ENCODE measurements around the gene OTOP3. TPM values are rescaled to one million over a fixed set of nuclear protein-coding genes. Genes with fewer than 3 reads are reported as not detected.

OTOP3 gene
- polyA plus RNA-seq, 1 donor (not counting 4 experiments of a cell fraction or from before 2014, with no cell fraction given), result 0.03 TPM

DNA sequence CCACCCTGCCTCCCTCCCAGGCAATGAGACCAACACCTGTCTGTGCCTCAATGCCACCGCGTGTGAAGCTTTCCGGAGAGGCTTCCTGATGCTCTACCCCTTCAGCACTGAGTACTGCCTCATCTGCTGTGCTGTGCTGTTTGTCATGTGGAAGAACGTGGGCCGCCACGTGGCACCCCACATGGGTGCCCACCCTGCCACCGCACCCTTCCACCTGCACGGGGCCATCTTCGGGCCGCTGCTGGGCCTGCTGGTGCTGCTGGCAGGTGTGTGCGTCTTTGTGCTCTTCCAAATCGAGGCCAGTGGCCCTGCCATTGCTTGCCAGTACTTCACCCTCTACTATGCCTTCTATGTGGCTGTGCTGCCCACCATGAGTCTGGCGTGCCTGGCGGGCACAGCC is 10.9 kb downstream of the OTOP3 start:
- Histone ChIP-seq H3K9ac (ENCODE audit: control insufficient read depth, extremely low read depth, insufficient read depth, low read length) (no peak overlapping the region), H4K20me1 (ENCODE audit: control insufficient read depth, extremely low read depth, insufficient read depth, low read length) (no peaks in the 10 kb centered on the region), H3K27me3 (ENCODE audit: control insufficient read depth, extremely low read depth, insufficient read depth, low read length) (no peaks in the 10 kb centered on the region), H3K4me1 (ENCODE audit: control insufficient read depth, extremely low read depth, insufficient read depth, low read length) (peaks cover 19% of the 10 kb centered on the region), H3K9me1 (ENCODE audit: control insufficient read depth, extremely low read depth, insufficient read depth, low read length) (no peaks in the 10 kb centered on the region), H3K79me2 (ENCODE audit: control insufficient read depth, insufficient read depth, low read length) (no peaks in the 10 kb centered on the region), H3K36me3 (ENCODE audit: control insufficient read depth in 2 of 2, extremely low read depth in 1 of 2, insufficient read depth in 2 of 2, low read length in 2 of 2) (no peaks in the 10 kb centered on the region), H3K27ac (ENCODE audit: control insufficient read depth, insufficient read depth, low read length) (no peak overlapping the region), H3K4me3 (ENCODE audit: control insufficient read depth in 2 of 3, extremely low read depth in 1 of 3, insufficient read depth in 2 of 3, low read depth in 1 of 3, low read length in 3 of 3) (no peak overlapping the region), H3K4me2 (ENCODE audit: control insufficient read depth, extremely low read depth, insufficient read depth, low read depth, low read length) (no peak overlapping the region), H3K9me3 (ENCODE audit: control insufficient read depth, low read depth, low read length) (no peaks in the 10 kb centered on the region), H2AFZ (ENCODE audit: control insufficient read depth, low read length) (no peak overlapping the region)
- FAIRE-seq, result no peak
- TF ChIP-seq, protein P1, sequence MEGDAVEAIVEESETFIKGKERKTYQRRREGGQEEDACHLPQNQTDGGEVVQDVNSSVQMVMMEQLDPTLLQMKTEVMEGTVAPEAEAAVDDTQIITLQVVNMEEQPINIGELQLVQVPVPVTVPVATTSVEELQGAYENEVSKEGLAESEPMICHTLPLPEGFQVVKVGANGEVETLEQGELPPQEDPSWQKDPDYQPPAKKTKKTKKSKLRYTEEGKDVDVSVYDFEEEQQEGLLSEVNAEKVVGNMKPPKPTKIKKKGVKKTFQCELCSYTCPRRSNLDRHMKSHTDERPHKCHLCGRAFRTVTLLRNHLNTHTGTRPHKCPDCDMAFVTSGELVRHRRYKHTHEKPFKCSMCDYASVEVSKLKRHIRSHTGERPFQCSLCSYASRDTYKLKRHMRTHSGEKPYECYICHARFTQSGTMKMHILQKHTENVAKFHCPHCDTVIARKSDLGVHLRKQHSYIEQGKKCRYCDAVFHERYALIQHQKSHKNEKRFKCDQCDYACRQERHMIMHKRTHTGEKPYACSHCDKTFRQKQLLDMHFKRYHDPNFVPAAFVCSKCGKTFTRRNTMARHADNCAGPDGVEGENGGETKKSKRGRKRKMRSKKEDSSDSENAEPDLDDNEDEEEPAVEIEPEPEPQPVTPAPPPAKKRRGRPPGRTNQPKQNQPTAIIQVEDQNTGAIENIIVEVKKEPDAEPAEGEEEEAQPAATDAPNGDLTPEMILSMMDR (optimal IDR thresholded peaks at IDR 0.05 in 1 of 3, IDR thresholded peaks at IDR 0.05 in 1 of 3, conservative IDR thresholded peaks at IDR 0.05 in 1 of 3; ENCODE audit: extremely low read depth in 1 of 3, insufficient read depth in 2 of 3, low read length in 3 of 3), result no peak
- no peak for TF ChIP-seq EZH2 (IDR thresholded peaks at IDR 0.05; ENCODE audit: low read length)
- no peak for DNase-seq (ENCODE audit: low read depth, low spot score)
- dilution Hi-C loops (cut with MboI; ENCODE audit: extremely low pct_ligation_motif_present, low sequenced_read_pairs), result no loop called here

DNA sequence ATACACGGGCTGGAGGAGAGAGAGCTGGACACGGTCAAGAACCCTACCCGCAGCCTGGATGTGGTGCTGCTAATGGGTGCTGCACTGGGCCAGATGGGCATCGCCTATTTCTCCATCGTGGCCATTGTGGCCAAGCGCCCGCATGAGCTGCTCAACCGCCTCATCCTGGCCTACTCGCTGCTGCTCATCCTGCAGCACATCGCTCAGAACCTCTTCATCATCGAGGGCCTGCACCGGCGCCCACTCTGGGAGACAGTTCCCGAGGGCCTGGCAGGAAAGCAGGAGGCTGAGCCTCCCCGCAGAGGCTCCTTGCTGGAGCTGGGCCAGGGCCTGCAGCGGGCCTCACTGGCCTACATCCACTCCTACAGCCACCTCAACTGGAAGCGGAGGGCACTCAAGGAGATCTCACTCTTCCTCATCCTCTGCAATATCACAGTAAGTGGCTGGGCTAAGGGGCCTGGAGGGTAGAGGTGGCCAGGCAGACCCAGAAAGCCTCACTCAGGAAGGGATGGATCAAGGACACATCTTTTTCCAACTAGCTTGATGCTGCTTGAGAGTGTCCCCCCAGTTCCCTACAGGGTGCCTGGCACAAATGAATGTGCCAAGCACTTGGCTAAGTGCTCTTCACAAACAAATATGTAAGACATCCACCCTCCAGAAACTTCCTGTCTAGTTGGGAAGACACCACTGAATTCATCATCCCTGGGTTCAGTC is 11.5 kb downstream of the OTOP3 start:
- no peak overlapping the region for H3K27ac ChIP-seq (ENCODE audit: control insufficient read depth, insufficient read depth, low read length)
- H3K9me3 ChIP-seq (ENCODE audit: control insufficient read depth, low read depth, low read length), result no peaks in the 10 kb centered on the region
- no peaks in the 10 kb centered on the region for H3K79me2 ChIP-seq (ENCODE audit: control insufficient read depth, insufficient read depth, low read length)
- H3K4me1 ChIP-seq (ENCODE audit: control insufficient read depth, extremely low read depth, insufficient read depth, low read length), result peaks cover 19% of the 10 kb centered on the region
- dilution Hi-C loops (cut with MboI; ENCODE audit: extremely low pct_ligation_motif_present, low sequenced_read_pairs), result no loop called here
- H4K20me1 ChIP-seq (ENCODE audit: control insufficient read depth, extremely low read depth, insufficient read depth, low read length), result no peaks in the 10 kb centered on the region
- H3K36me3 ChIP-seq (ENCODE audit: control insufficient read depth in 2 of 2, extremely low read depth in 1 of 2, insufficient read depth in 2 of 2, low read length in 2 of 2), result no peaks in the 10 kb centered on the region
- FAIRE-seq, result no peak
- TF ChIP-seq, protein P1 (optimal IDR thresholded peaks at IDR 0.05 in 1 of 3, IDR thresholded peaks at IDR 0.05 in 1 of 3, conservative IDR thresholded peaks at IDR 0.05 in 1 of 3; ENCODE audit: extremely low read depth in 1 of 3, insufficient read depth in 2 of 3, low read length in 3 of 3), result no peak
- no peak for TF ChIP-seq EZH2 (IDR thresholded peaks at IDR 0.05; ENCODE audit: low read length)
- no peak overlapping the region for H3K4me2 ChIP-seq (ENCODE audit: control insufficient read depth, extremely low read depth, insufficient read depth, low read depth, low read length)
- no peaks in the 10 kb centered on the region for H3K9me1 ChIP-seq (ENCODE audit: control insufficient read depth, extremely low read depth, insufficient read depth, low read length)
- H3K4me3 ChIP-seq (ENCODE audit: control insufficient read depth in 2 of 3, extremely low read depth in 1 of 3, insufficient read depth in 2 of 3, low read depth in 1 of 3, low read length in 3 of 3), result no peak overlapping the region
- no peaks in the 10 kb centered on the region for H3K27me3 ChIP-seq (ENCODE audit: control insufficient read depth, extremely low read depth, insufficient read depth, low read length)
- DNase-seq (ENCODE audit: low read depth, low spot score), result no peak
- H2AFZ ChIP-seq (ENCODE audit: control insufficient read depth, low read length), result no peak overlapping the region
- H3K9ac ChIP-seq (ENCODE audit: control insufficient read depth, extremely low read depth, insufficient read depth, low read length), result no peak overlapping the region
